HepG2 (cell line): ENCODE measurements around the gene STAC. TPM values are rescaled to one million over a fixed set of nuclear protein-coding genes. Genes with fewer than 3 reads are reported as not detected.
"Not testable (repeated sequence)": the region's sequence is repeated elsewhere in the genome, so short reads cannot be mapped to it uniquely, and the experiment has no call there.

Experiments
- ATAC-seq: fragments of 200-7000 bp; cut with Tn5 transposase; 3 replicates; pipeline ENCODE4 v1.9.1; 2020; ENCODE audit warnings: mild to moderate bottlenecking, moderate library complexity
- BruUV-seq: library from RNA; stranded (reverse); fragments of 400-500 nt; replicated peaks from 2 replicates; lab custom pipeline; 2021; lab: Mats Ljungman, UMichigan
- CTCF ChIA-PET: fragments of 300-600 bp; formaldehyde crosslinking; extraction: SDS; loops from one replicate; lab custom pipeline; 2021; ENCODE audit warnings: low total read pairs, inconsistent platforms, low intra/inter-chr PET ratio; lab: Yijun Ruan, JAX
- POLR2A ChIA-PET: fragments of 350-600 bp; sonication (Branson Sonifier 250); formaldehyde crosslinking; loops from one replicate; lab custom pipeline; 2020; ENCODE audit warnings: antibody characterized with exemption, inconsistent platforms; lab: Yijun Ruan, JAX
- DNase-seq: peaks from one replicate; pipeline ENCODE4 v3.0.0-alpha.2; 2015; ENCODE audit warnings: low spot score
- FAIRE-seq: peaks from 3 replicates; lab custom pipeline; 2011; peaks lifted over from hg19 to GRCh38; lab: Jason Lieb, UNC
- H2AFZ ChIP-seq: one replicate; pipeline ENCODE4 v1.6.1; 2011; ENCODE audit warnings: low read length, inconsistent platforms
- H3K27ac ChIP-seq: fragments of 300-600 bp; 3 replicates; pipeline ENCODE4 v1.8.0; 2011; ENCODE audit warnings: mixed run types, mild to moderate bottlenecking, mixed read lengths, low read length, inconsistent platforms; ENCODE audit not compliant: insufficient read depth; ENCODE audit errors: extremely low read length
- H3K27me3 ChIP-seq, 2 experiments: fragments of 200-600 bp in 1 of 2; 2 replicates in 1 of 2; 3 replicates in 1 of 2; pipeline versions ENCODE4 v1.6.0 to v1.8.0; 2011; ENCODE audit warnings: low read length in 2 of 2, mild to moderate bottlenecking in 2 of 2, moderate library complexity in 2 of 2, inconsistent platforms in 1 of 2; ENCODE audit not compliant: insufficient read depth in 2 of 2, control insufficient read depth in 1 of 2
- H3K36me3 ChIP-seq, 2 experiments: fragments of 200-600 bp in 1 of 2; replicated peaks in 1 of 2; 2 replicates in 1 of 2; 3 replicates in 1 of 2; pipeline versions ENCODE4 v1.5.1 to v1.8.0; 2011; ENCODE audit warnings: low read length in 2 of 2, inconsistent platforms in 1 of 2; ENCODE audit not compliant: insufficient read depth in 2 of 2, control insufficient read depth in 1 of 2
- H3K4me1 ChIP-seq: 2 replicates; pipeline ENCODE4 v1.5.1; 2012; ENCODE audit warnings: low read length, inconsistent platforms; ENCODE audit not compliant: insufficient read depth
- H3K4me2 ChIP-seq: 2 replicates; pipeline ENCODE4 v1.6.0; 2011; ENCODE audit warnings: low read depth, low read length, inconsistent platforms
- H3K4me3 ChIP-seq, 3 experiments: fragments of 200-600 bp in 1 of 3; sonication (generic), shearing (Covaris generic) in 1 of 3; replicated peaks in 1 of 3; 2 replicates each; pipeline ENCODE4 v1.5.1; 2011 to 2016; ENCODE audit warnings: low read length in 3 of 3, inconsistent platforms in 2 of 3, low read depth in 2 of 3, mild to moderate bottlenecking in 2 of 3, control low read depth in 1 of 3, mixed read lengths in 1 of 3; ENCODE audit not compliant: insufficient read depth in 1 of 3
- H3K79me2 ChIP-seq: one replicate; pipeline ENCODE4 v1.6.1; 2011; ENCODE audit warnings: low read length, inconsistent platforms; ENCODE audit not compliant: insufficient read depth
- H3K9ac ChIP-seq: 2 replicates; pipeline ENCODE4 v1.6.0; 2011; ENCODE audit warnings: mild to moderate bottlenecking, low read depth, low read length, inconsistent platforms; ENCODE audit not compliant: insufficient read depth
- H3K9me3 ChIP-seq: 2 replicates; pipeline ENCODE4 v1.5.1; 2012; ENCODE audit warnings: mild to moderate bottlenecking, low read length
- H4K20me1 ChIP-seq: 2 replicates; pipeline ENCODE4 v1.6.0; 2011; ENCODE audit warnings: inconsistent platforms, mild to moderate bottlenecking, low read length, moderate library complexity; ENCODE audit not compliant: insufficient read depth
- FIP1L1 ChIP-seq: fragments of 200-400 bp; formaldehyde crosslinking; IDR thresholded peaks from 2 replicates; pipeline ENCODE4 v1.6.1; 2018; ENCODE audit warnings: low read depth, mild to moderate bottlenecking, low read length, moderate library complexity, borderline replicate concordance; ENCODE audit not compliant: insufficient read depth
- JUND ChIP-seq: sonication (generic); formaldehyde crosslinking; IDR thresholded peaks from 2 replicates; pipeline ENCODE4 v1.8.0; 2022; ENCODE audit warnings: mild to moderate bottlenecking, missing genetic modification reagents
- MED8 ChIP-seq: sonication (generic); formaldehyde crosslinking; IDR thresholded peaks from 2 replicates; pipeline ENCODE4 v1.8.1; 2023; ENCODE audit warnings: mild to moderate bottlenecking, missing genetic modification reagents; ENCODE audit not compliant: insufficient replicate concordance
- MTF1 ChIP-seq: sonication (generic); formaldehyde crosslinking; IDR thresholded peaks from 2 replicates; pipeline ENCODE4 v1.5.0; 2020; ENCODE audit warnings: missing genetic modification reagents
- MZF1 ChIP-seq: sonication (generic); formaldehyde crosslinking; IDR thresholded peaks from 2 replicates; pipeline ENCODE4 v1.8.1; 2023; ENCODE audit warnings: mild to moderate bottlenecking, missing genetic modification reagents, borderline replicate concordance
- RARA ChIP-seq: IDR thresholded peaks from 2 replicates; pipeline ENCODE4 v1.6.1; 2016; ENCODE audit warnings: missing genetic modification reagents, missing compliant biosample characterization
- SETDB1 ChIP-seq: sonication (generic); formaldehyde crosslinking; IDR thresholded peaks from 2 replicates; pipeline ENCODE4 v1.5.1; 2020; ENCODE audit warnings: missing genetic modification reagents, mild to moderate bottlenecking, borderline replicate concordance
- SRSF4 ChIP-seq: fragments of 200-400 bp; formaldehyde crosslinking; IDR thresholded peaks from one replicate; pipeline ENCODE4 v1.6.1; 2018; ENCODE audit warnings: mild to moderate bottlenecking, low read depth, low read length, moderate library complexity; ENCODE audit not compliant: poor library complexity, severe bottlenecking
- ZNF207 ChIP-seq: fragments of 450-650 bp; IDR thresholded peaks from 2 replicates; pipeline ENCODE4 v1.6.1; 2016; ENCODE audit warnings: antibody characterized with exemption, borderline replicate concordance
- ZNF326 ChIP-seq: sonication (generic); formaldehyde crosslinking; IDR thresholded peaks from 2 replicates; pipeline ENCODE4 v1.4.0; 2020; ENCODE audit warnings: missing genetic modification reagents, borderline replicate concordance
- ZNF331 ChIP-seq: sonication (generic); formaldehyde crosslinking; IDR thresholded peaks from 2 replicates; pipeline ENCODE4 v1.4.0; 2020; ENCODE audit warnings: missing genetic modification reagents
- ZNF513 ChIP-seq: sonication (generic); formaldehyde crosslinking; conservative IDR thresholded peaks from 2 replicates; pipeline ENCODE4 v1.5.0; 2020; ENCODE audit warnings: missing genetic modification reagents
- ZNF556 ChIP-seq: sonication (generic); formaldehyde crosslinking; IDR thresholded peaks from 2 replicates; pipeline ENCODE4 v1.4.0; 2020; ENCODE audit warnings: mild to moderate bottlenecking, missing genetic modification reagents, borderline replicate concordance
- ZNF761 ChIP-seq: sonication (generic); formaldehyde crosslinking; conservative IDR thresholded peaks from 2 replicates; pipeline ENCODE4 v1.4.0; 2020; ENCODE audit warnings: mild to moderate bottlenecking, missing genetic modification reagents
- ZNF777 ChIP-seq: sonication (generic); formaldehyde crosslinking; IDR thresholded peaks from 2 replicates; pipeline ENCODE4 v1.4.0; 2020; ENCODE audit warnings: missing genetic modification reagents
- ZSCAN9 ChIP-seq: IDR thresholded peaks from 2 replicates; pipeline ENCODE4 v1.6.1; 2016; ENCODE audit warnings: borderline replicate concordance
- WGBS: methylation state at CpG from one replicate; pipeline ENCODE4 v1.1.6; 2017; ENCODE audit warnings: low lambda C conversion rate; 5-methylcytosine and 5-hydroxymethylcytosine counted together
- in situ Hi-C: cut with HindIII; loops from 2 replicates; pipeline ENCODE4 v1.10.0; 2017; ENCODE audit warnings: low pct_unique_long_range_greater_than_20kb; ENCODE audit not compliant: extremely low pct_ligation_motif_present
- intact Hi-C: fragments of 100-400 bp; cut with micrococcal nuclease; formaldehyde crosslinking; loops from one replicate; pipeline ENCODE4 v1.10.0; 2022; ENCODE audit not compliant: unreplicated experiment
- polyA plus RNA-seq, 8 experiments: library from polyadenylated mRNA; depleted of rRNA in 3 of 8; stranded (reverse) in 7 of 8; unstranded in 1 of 8; fragments of >200 nt; fragmentation: Illumina TruSeq in 4 of 8; extraction: Trizol in 4 of 8; gene quantifications; 2 replicates each; pipeline versions ENCODE4 v1.2.1 to v1.2.3, GENCODE V29; 2011 to 2016; ENCODE audit warnings: low read depth in 4 of 8, missing spikeins in 1 of 8, mixed read lengths in 1 of 8; ENCODE audit not compliant: insufficient read depth in 1 of 8
- total RNA-seq, 5 experiments: library from RNA; depleted of rRNA; stranded (reverse); fragments of >200 nt; fragmentation: Illumina TruSeq; extraction: Trizol; gene quantifications; 2 replicates each; pipeline ENCODE4 v1.2.3, GENCODE V29; 2016; ENCODE audit warnings: low read depth in 1 of 5

Gene STAC
- total and polyA plus RNA-seq, 2 of the 13 experiments (the other 11 are each of a cell fraction or from before 2014, with no cell fraction given), result not detected

GRCh38 chr3:36453896-36454295 is 73.6 kb downstream of the STAC start:
- FAIRE-seq, H3K4me1 ChIP-seq, DNase-seq, in situ Hi-C loops, POLR2A ChIA-PET, H3K9me3 ChIP-seq, H3K27ac ChIP-seq, H3K4me3 ChIP-seq, H3K36me3 ChIP-seq, H3K79me2 ChIP-seq, ATAC-seq, intact Hi-C loops, H3K9ac ChIP-seq, H3K4me2 ChIP-seq, H4K20me1 ChIP-seq, H2AFZ ChIP-seq, H3K27me3 ChIP-seq, CTCF ChIA-PET, BruUV-seq: not testable (repeated sequence)
- 67% methylated on average over 5 of the region's 6 CpGs for WGBS

GRCh38 chr3:36455406-36455805 is 75.1 kb downstream of the STAC start:
- Histone ChIP-seq H4K20me1 (no peaks in the 10 kb centered on the region), H3K27me3 (no peaks in the 10 kb centered on the region), H3K79me2 (no peaks in the 10 kb centered on the region), H3K4me3 (no peak overlapping the region), H3K27ac (no peak overlapping the region), H3K4me2 (no peak overlapping the region), H3K4me1 (no peaks in the 10 kb centered on the region), H3K36me3 (no peaks in the 10 kb centered on the region), H3K9ac (no peak overlapping the region), H2AFZ (no peak overlapping the region), H3K9me3 (no peaks in the 10 kb centered on the region)
- ChIA-PET POLR2A (no interaction called here), CTCF (no interaction called here)
- no peak for DNase-seq
- no peak for ATAC-seq
- no peak for FAIRE-seq
- intact Hi-C loops, result no loop called here
- in situ Hi-C loops, result no loop called here
- no TSS peak for BruUV-seq
- WGBS, result 83% methylated on average over 2 of the region's 2 CpGs
- TF ChIP-seq JUND (CRISPR knock-in tag) (no peak), ZNF331 (CRISPR knock-in tag) (no peak), MZF1 (CRISPR knock-in tag) (no peak), MED8 (CRISPR knock-in tag) (no peak), ZNF777 (CRISPR knock-in tag) (no peak), ZNF761 (CRISPR knock-in tag) (no peak), SRSF4 (no peak), ZNF326 (no peak), FIP1L1 (no peak), SETDB1 (CRISPR knock-in tag) (no peak), ZSCAN9 (no peak), ZNF513 (no peak), RARA (no peak), ZNF207 (no peak), ZNF556 (CRISPR knock-in tag) (no peak), MTF1 (CRISPR knock-in tag) (no peak)
